CD14-positive monocyte (primary cell): Measurements from ENCODE around the gene CSTPP1. TPM values are rescaled to one million over a fixed set of nuclear protein-coding genes. Genes with fewer than 3 reads are reported as not detected.

Experiments used
- DNase-seq, 3 donors: peaks; one replicate each; pipeline ENCODE4 v3.0.0-alpha.2; 2011 to 2022
- H2AFZ ChIP-seq: 2 replicates; pipeline ENCODE4 v1.6.0; 2012; ENCODE audit warnings: mild to moderate bottlenecking, low read depth, low read length, inconsistent platforms; ENCODE audit not compliant: insufficient read depth, poor library complexity, severe bottlenecking
- H3K27ac ChIP-seq, 2 donors: 1 replicate in 1 of 2; 2 replicates in 1 of 2; pipeline ENCODE4 v1.5.1; 2012 to 2013; ENCODE audit warnings: low read length in 2 of 2, control low read depth in 1 of 2, inconsistent platforms in 1 of 2, low read depth in 1 of 2, mild to moderate bottlenecking in 1 of 2
- H3K27me3 ChIP-seq, 2 donors: one replicate each; pipeline versions ENCODE4 v1.6.0 to v1.6.1; 2011 to 2013; ENCODE audit warnings: low read length in 2 of 2; ENCODE audit not compliant: control insufficient read depth in 2 of 2, insufficient read depth in 2 of 2
- H3K36me3 ChIP-seq, 2 donors: replicated peaks in 1 of 2; 1 replicate in 1 of 2; 2 replicates in 1 of 2; pipeline versions ENCODE4 v1.5.1 to v1.6.1; 2012 to 2013; ENCODE audit warnings: low read length in 2 of 2, control low read depth in 1 of 2, inconsistent platforms in 1 of 2, mild to moderate bottlenecking in 1 of 2; ENCODE audit not compliant: insufficient read depth in 2 of 2, control insufficient read depth in 1 of 2
- H3K4me1 ChIP-seq, 2 donors: 1 replicate in 1 of 2; 2 replicates in 1 of 2; pipeline versions ENCODE4 v1.5.1 to v1.6.1; 2012 to 2013; ENCODE audit warnings: low read length in 2 of 2, control low read depth in 1 of 2, inconsistent platforms in 1 of 2, mild to moderate bottlenecking in 1 of 2, moderate library complexity in 1 of 2; ENCODE audit not compliant: insufficient read depth in 2 of 2, control insufficient read depth in 1 of 2
- H3K4me2 ChIP-seq: replicated peaks from 2 replicates; pipeline ENCODE3; 2012; ENCODE audit warnings: low read length, moderate library complexity, mild to moderate bottlenecking; ENCODE audit not compliant: poor library complexity, severe bottlenecking; ENCODE audit errors: extremely low read depth
- H3K4me3 ChIP-seq, 3 experiments: fragments of 200-600 bp in 1 of 3; sonication (generic) in 1 of 3; replicated peaks in 1 of 3; 1 replicate in 2 of 3; 2 replicates in 1 of 3; pipeline ENCODE4 v1.5.1; 2011 to 2013; ENCODE audit warnings: low read length in 3 of 3, mild to moderate bottlenecking in 3 of 3, control low read depth in 2 of 3, low read depth in 2 of 3, inconsistent platforms in 1 of 3, moderate library complexity in 1 of 3
- H3K79me2 ChIP-seq: 2 replicates; pipeline ENCODE4 v1.6.0; 2012; ENCODE audit warnings: mild to moderate bottlenecking, control low read depth, inconsistent platforms, low read length, moderate library complexity; ENCODE audit not compliant: insufficient read depth
- H3K9ac ChIP-seq: 2 replicates; pipeline ENCODE4 v1.6.0; 2017; ENCODE audit warnings: low read length, mild to moderate bottlenecking; ENCODE audit not compliant: insufficient read depth, poor library complexity, severe bottlenecking
- H3K9me3 ChIP-seq, 2 donors: replicated peaks in 1 of 2; 1 replicate in 1 of 2; 2 replicates in 1 of 2; pipeline versions ENCODE4 v1.5.1 to v1.6.1; 2012 to 2013; ENCODE audit warnings: low read length in 2 of 2, control low read depth in 1 of 2; ENCODE audit not compliant: control insufficient read depth in 1 of 2, insufficient read depth in 1 of 2
- H4K20me1 ChIP-seq: 2 replicates; pipeline ENCODE4 v1.6.0; 2012; ENCODE audit warnings: mild to moderate bottlenecking, low read length, control low read depth, moderate library complexity; ENCODE audit not compliant: insufficient read depth
- H3K27ac Mint-ChIP-seq, 7 donors: one replicate each; pipeline ENCODE4 v1.8.0; 2020; ENCODE audit warnings: mild to moderate bottlenecking in 7 of 7, mixed read lengths in 7 of 7, moderate library complexity in 6 of 7, inconsistent platforms in 2 of 7
- H3K27me3 Mint-ChIP-seq, 3 donors: one replicate each; pipeline ENCODE4 v1.8.0; 2021 to 2022; ENCODE audit warnings: low read depth in 3 of 3, mild to moderate bottlenecking in 3 of 3, mixed read lengths in 3 of 3, moderate library complexity in 3 of 3, inconsistent platforms in 1 of 3
- H3K36me3 Mint-ChIP-seq, 2 donors: one replicate each; pipeline ENCODE4 v1.8.0; 2020; ENCODE audit warnings: mixed read lengths in 2 of 2, inconsistent platforms in 1 of 2, mild to moderate bottlenecking in 1 of 2
- H3K4me1 Mint-ChIP-seq: one replicate; pipeline ENCODE4 v1.8.0; 2020; ENCODE audit warnings: mild to moderate bottlenecking, mixed read lengths
- H3K4me3 Mint-ChIP-seq, 2 donors: one replicate each; pipeline ENCODE4 v1.8.0; 2020; ENCODE audit warnings: mild to moderate bottlenecking in 2 of 2, mixed read lengths in 2 of 2, moderate library complexity in 1 of 2
- H3K9me3 Mint-ChIP-seq, 7 donors: one replicate each; pipeline ENCODE4 v1.8.0; 2020 to 2022; ENCODE audit warnings: mixed read lengths in 7 of 7, mild to moderate bottlenecking in 6 of 7, moderate library complexity in 6 of 7, inconsistent platforms in 2 of 7
- CTCF ChIP-seq: fragments of 200-600 bp; IDR thresholded peaks from one replicate; pipeline ENCODE4 v1.8.0; 2022; ENCODE audit warnings: antibody characterized with exemption, mild to moderate bottlenecking
- WGBS: methylation state at CpG from one replicate; pipeline ENCODE4 v1.1.5; 2013; ENCODE audit warnings: missing lambda C conversion rate; ENCODE audit not compliant: insufficient coverage; 5-methylcytosine and 5-hydroxymethylcytosine counted together
- intact Hi-C, 2 donors: fragments of 100-400 bp; cut with micrococcal nuclease; formaldehyde crosslinking; loops; one replicate each; pipeline versions ENCODE4 v1.15.0 to v1.15.1; 2023
- polyA plus RNA-seq, 3 donors: library from polyadenylated mRNA; depleted of rRNA in 1 of 3; unstranded in 2 of 3; stranded (reverse) in 1 of 3; fragments of 300-500 nt in 2 of 3; fragments of >200 nt in 1 of 3; fragmentation: Illumina TruSeq in 2 of 3; gene quantifications; 1 replicate in 2 of 3; 2 replicates in 1 of 3; pipeline ENCODE4 v1.2.3, GENCODE V29; 2012 to 2021

CSTPP1 gene
- polyA plus RNA-seq, 3 donors, result 4.5 to 6.5 (median 5.9) TPM

GRCh38 chr11:46903846-46904245, 32.7 kb upstream of the CSTPP1 start:
- no peak for TF ChIP-seq CTCF
- intact Hi-C loops, result no loop called here
- peaks cover 9% of the 10 kb centered on the region for H3K4me1 Mint-ChIP-seq
- H3K9me3 ChIP-seq, result no peaks in the 10 kb centered on the region
- no peak overlapping the region for H3K27ac Mint-ChIP-seq
- H3K27ac ChIP-seq, result no peak overlapping the region
- H3K4me1 ChIP-seq, result no peaks in the 10 kb centered on the region
- H3K79me2 ChIP-seq, result no peaks in the 10 kb centered on the region
- H3K4me3 Mint-ChIP-seq, result no peak overlapping the region
- no peaks in the 10 kb centered on the region for H3K36me3 ChIP-seq
- H3K4me2 ChIP-seq, result no peak overlapping the region
- H3K27me3 ChIP-seq, result peaks cover 0 to 3% of the 10 kb centered on the region in 2 donors
- no peak overlapping the region for H2AFZ ChIP-seq
- WGBS, result 62% methylated on average over 8 of the region's 10 CpGs
- no peak overlapping the region for H3K9ac ChIP-seq
- H4K20me1 ChIP-seq, result no peaks in the 10 kb centered on the region
- H3K4me3 ChIP-seq, result no peak overlapping the region
- DNase-seq, result no peak
- no peaks in the 10 kb centered on the region for H3K9me3 Mint-ChIP-seq
- H3K27me3 Mint-ChIP-seq, result peaks cover 6 to 9% (median 9%) of the 10 kb centered on the region in 3 donors
- no peaks in the 10 kb centered on the region for H3K36me3 Mint-ChIP-seq

GRCh38 chr11:46905806-46906205, 30.8 kb upstream of the CSTPP1 start:
- WGBS, result 100% methylated on average over 2 of the region's 5 CpGs
- Histone ChIP-seq H4K20me1 (no peaks in the 10 kb centered on the region), H3K9ac (no peak overlapping the region), H2AFZ (no peak overlapping the region), H3K4me1 (no peaks in the 10 kb centered on the region), H3K27me3 (peaks cover 0 to 3% of the 10 kb centered on the region in 2 donors), H3K9me3 (no peaks in the 10 kb centered on the region), H3K4me2 (no peak overlapping the region), H3K4me3 (no peak overlapping the region), H3K36me3 (no peaks in the 10 kb centered on the region), H3K27ac (no peak overlapping the region), H3K79me2 (no peaks in the 10 kb centered on the region)
- no peak for TF ChIP-seq CTCF
- Mint-ChIP-seq H3K27me3 (peaks cover 4 to 10% (median 9%) of the 10 kb centered on the region in 3 donors), H3K27ac (no peak overlapping the region), H3K4me1 (peaks cover 9% of the 10 kb centered on the region), H3K9me3 (no peaks in the 10 kb centered on the region), H3K36me3 (no peaks in the 10 kb centered on the region), H3K4me3 (no peak overlapping the region)
- intact Hi-C loops, result no loop called here
- no peak for DNase-seq
